HepG2 (cell line): ENCODE data around the gene UAP1L1. TPM values are rescaled to one million over a fixed set of nuclear protein-coding genes. Genes with fewer than 3 reads are reported as not detected.

ENCODE experiments used
- ATAC-seq: fragments of 200-7000 bp; cut with Tn5 transposase; 3 replicates; pipeline ENCODE4 v1.9.1; 2020; ENCODE audit warnings: mild to moderate bottlenecking, moderate library complexity
- BruUV-seq: library from RNA; stranded (reverse); fragments of 400-500 nt; replicated peaks from 2 replicates; lab custom pipeline; 2021; lab: Mats Ljungman, UMichigan
- CTCF ChIA-PET: fragments of 300-600 bp; formaldehyde crosslinking; extraction: SDS; loops from one replicate; lab custom pipeline; 2021; ENCODE audit warnings: low total read pairs, inconsistent platforms, low intra/inter-chr PET ratio; lab: Yijun Ruan, JAX
- POLR2A ChIA-PET: fragments of 350-600 bp; sonication (Branson Sonifier 250); formaldehyde crosslinking; loops from one replicate; lab custom pipeline; 2020; ENCODE audit warnings: antibody characterized with exemption, inconsistent platforms; lab: Yijun Ruan, JAX
- DNase-seq: peaks from one replicate; pipeline ENCODE4 v3.0.0-alpha.2; 2015; ENCODE audit warnings: low spot score
- FAIRE-seq: peaks from 3 replicates; lab custom pipeline; 2011; peaks lifted over from hg19 to GRCh38; lab: Jason Lieb, UNC
- H2AFZ ChIP-seq: one replicate; pipeline ENCODE4 v1.6.1; 2011; ENCODE audit warnings: low read length, inconsistent platforms
- H3K27ac ChIP-seq: fragments of 300-600 bp; 3 replicates; pipeline ENCODE4 v1.8.0; 2011; ENCODE audit warnings: mixed run types, mild to moderate bottlenecking, mixed read lengths, low read length, inconsistent platforms; ENCODE audit not compliant: insufficient read depth; ENCODE audit errors: extremely low read length
- H3K27me3 ChIP-seq, 2 experiments: fragments of 200-600 bp in 1 of 2; 2 replicates in 1 of 2; 3 replicates in 1 of 2; pipeline versions ENCODE4 v1.6.0 to v1.8.0; 2011; ENCODE audit warnings: low read length in 2 of 2, mild to moderate bottlenecking in 2 of 2, moderate library complexity in 2 of 2, inconsistent platforms in 1 of 2; ENCODE audit not compliant: insufficient read depth in 2 of 2, control insufficient read depth in 1 of 2
- H3K36me3 ChIP-seq, 2 experiments: fragments of 200-600 bp in 1 of 2; replicated peaks in 1 of 2; 2 replicates in 1 of 2; 3 replicates in 1 of 2; pipeline versions ENCODE4 v1.5.1 to v1.8.0; 2011; ENCODE audit warnings: low read length in 2 of 2, inconsistent platforms in 1 of 2; ENCODE audit not compliant: insufficient read depth in 2 of 2, control insufficient read depth in 1 of 2
- H3K4me1 ChIP-seq: 2 replicates; pipeline ENCODE4 v1.5.1; 2012; ENCODE audit warnings: low read length, inconsistent platforms; ENCODE audit not compliant: insufficient read depth
- H3K4me2 ChIP-seq: 2 replicates; pipeline ENCODE4 v1.6.0; 2011; ENCODE audit warnings: low read depth, low read length, inconsistent platforms
- H3K4me3 ChIP-seq, 3 experiments: fragments of 200-600 bp in 1 of 3; sonication (generic), shearing (Covaris generic) in 1 of 3; replicated peaks in 1 of 3; 2 replicates each; pipeline ENCODE4 v1.5.1; 2011 to 2016; ENCODE audit warnings: low read length in 3 of 3, inconsistent platforms in 2 of 3, low read depth in 2 of 3, mild to moderate bottlenecking in 2 of 3, control low read depth in 1 of 3, mixed read lengths in 1 of 3; ENCODE audit not compliant: insufficient read depth in 1 of 3
- H3K79me2 ChIP-seq: one replicate; pipeline ENCODE4 v1.6.1; 2011; ENCODE audit warnings: low read length, inconsistent platforms; ENCODE audit not compliant: insufficient read depth
- H3K9ac ChIP-seq: 2 replicates; pipeline ENCODE4 v1.6.0; 2011; ENCODE audit warnings: mild to moderate bottlenecking, low read depth, low read length, inconsistent platforms; ENCODE audit not compliant: insufficient read depth
- H3K9me3 ChIP-seq: 2 replicates; pipeline ENCODE4 v1.5.1; 2012; ENCODE audit warnings: mild to moderate bottlenecking, low read length
- H4K20me1 ChIP-seq: 2 replicates; pipeline ENCODE4 v1.6.0; 2011; ENCODE audit warnings: inconsistent platforms, mild to moderate bottlenecking, low read length, moderate library complexity; ENCODE audit not compliant: insufficient read depth
- GMEB1 ChIP-seq: sonication (generic); formaldehyde crosslinking; IDR thresholded peaks from 2 replicates; pipeline ENCODE4 v1.5.1; 2020; ENCODE audit warnings: missing genetic modification reagents, mild to moderate bottlenecking, borderline replicate concordance
- HCFC1 ChIP-seq: fragments of 150-350 bp; IDR thresholded peaks from 2 replicates; pipeline ENCODE4 v1.6.1; 2014; ENCODE audit warnings: low read depth, low read length
- IRX3 ChIP-seq: sonication (generic); formaldehyde crosslinking; IDR thresholded peaks from 2 replicates; pipeline ENCODE4 v1.8.1; 2023; ENCODE audit warnings: mild to moderate bottlenecking, low read depth, missing genetic modification reagents, borderline replicate concordance
- LBX2 ChIP-seq: sonication (generic); formaldehyde crosslinking; IDR thresholded peaks from 2 replicates; pipeline ENCODE4 v1.5.0; 2020; ENCODE audit warnings: missing genetic modification reagents, mild to moderate bottlenecking, borderline replicate concordance
- MNT ChIP-seq: fragments of 450-650 bp; IDR thresholded peaks from 2 replicates; pipeline ENCODE4 v1.6.1; 2016
- NKX3-1 ChIP-seq: sonication (generic); formaldehyde crosslinking; IDR thresholded peaks from 2 replicates; pipeline ENCODE4 v1.5.0; 2020; ENCODE audit warnings: missing genetic modification reagents
- PLRG1 ChIP-seq: fragments of 450-650 bp; conservative IDR thresholded peaks from 2 replicates; pipeline ENCODE4 v1.6.1; 2016
- RFX1 ChIP-seq: fragments of 450-650 bp; IDR thresholded peaks from 2 replicates; pipeline ENCODE4 v1.6.1; 2017
- SNAPC5 ChIP-seq: sonication (generic); formaldehyde crosslinking; IDR thresholded peaks from 2 replicates; pipeline ENCODE4 v1.8.1; 2023; ENCODE audit warnings: mild to moderate bottlenecking, missing genetic modification reagents, borderline replicate concordance
- ZFP62 ChIP-seq: sonication (generic); formaldehyde crosslinking; IDR thresholded peaks from 2 replicates; pipeline ENCODE4 v1.4.0; 2020; ENCODE audit warnings: missing genetic modification reagents
- ZFY ChIP-seq: sonication (generic); formaldehyde crosslinking; IDR thresholded peaks from 2 replicates; pipeline ENCODE4 v1.4.0; 2020; ENCODE audit warnings: missing genetic modification reagents
- ZNF136 ChIP-seq: sonication (generic); formaldehyde crosslinking; IDR thresholded peaks from 2 replicates; pipeline ENCODE4 v1.8.1; 2022; ENCODE audit warnings: low read depth, mild to moderate bottlenecking, moderate library complexity, missing genetic modification reagents
- ZNF501 ChIP-seq: sonication (generic); formaldehyde crosslinking; IDR thresholded peaks from 2 replicates; pipeline ENCODE4 v1.5.1; 2020; ENCODE audit warnings: mild to moderate bottlenecking, moderate library complexity, missing genetic modification reagents
- ZNF687 ChIP-seq: sonication (generic); formaldehyde crosslinking; IDR thresholded peaks from 2 replicates; pipeline ENCODE4 v1.5.1; 2020; ENCODE audit warnings: mild to moderate bottlenecking, missing genetic modification reagents, moderate library complexity
- ZNF7 ChIP-seq: IDR thresholded peaks from 2 replicates; pipeline ENCODE4 v1.6.1; 2016; ENCODE audit warnings: missing biosample characterization, missing genetic modification reagents
- ZNF792 ChIP-seq: IDR thresholded peaks from 2 replicates; pipeline ENCODE4 v1.6.1; 2016
- WGBS: methylation state at CpG from one replicate; pipeline ENCODE4 v1.1.6; 2017; ENCODE audit warnings: low lambda C conversion rate; 5-methylcytosine and 5-hydroxymethylcytosine counted together
- in situ Hi-C: cut with HindIII; loops from 2 replicates; pipeline ENCODE4 v1.10.0; 2017; ENCODE audit warnings: low pct_unique_long_range_greater_than_20kb; ENCODE audit not compliant: extremely low pct_ligation_motif_present
- intact Hi-C: fragments of 100-400 bp; cut with micrococcal nuclease; formaldehyde crosslinking; loops from one replicate; pipeline ENCODE4 v1.10.0; 2022; ENCODE audit not compliant: unreplicated experiment
- polyA plus RNA-seq, 8 experiments: library from polyadenylated mRNA; depleted of rRNA in 3 of 8; stranded (reverse) in 7 of 8; unstranded in 1 of 8; fragments of >200 nt; fragmentation: Illumina TruSeq in 4 of 8; extraction: Trizol in 4 of 8; gene quantifications; 2 replicates each; pipeline versions ENCODE4 v1.2.1 to v1.2.3, GENCODE V29; 2011 to 2016; ENCODE audit warnings: low read depth in 4 of 8, missing spikeins in 1 of 8, mixed read lengths in 1 of 8; ENCODE audit not compliant: insufficient read depth in 1 of 8
- total RNA-seq, 5 experiments: library from RNA; depleted of rRNA; stranded (reverse); fragments of >200 nt; fragmentation: Illumina TruSeq; extraction: Trizol; gene quantifications; 2 replicates each; pipeline ENCODE4 v1.2.3, GENCODE V29; 2016; ENCODE audit warnings: low read depth in 1 of 5

Gene UAP1L1
- total and polyA plus RNA-seq, 2 of the 13 experiments (the other 11 are each of a cell fraction or from before 2014, with no cell fraction given) = 5.4 to 6.4 TPM

- TF ChIP-seq PLRG1 (no peak), IRX3 (CRISPR knock-in tag) (no peak)
Measured at GRCh38 chr9:137070906-137071275, 6.4 kb upstream of the UAP1L1 start (continued).

- H3K9me3 ChIP-seq = no peaks in the 10 kb centered on the region
- H3K27me3 ChIP-seq = no peaks in the 10 kb centered on the region; a peak in 1 of 5 replicates
- no TSS peak for BruUV-seq
- intact Hi-C loops (no loop called here), in situ Hi-C loops (no loop called here)
- H3K79me2 ChIP-seq = peaks cover 13% of the 10 kb centered on the region
- H3K4me1 ChIP-seq = peaks cover 60% of the 10 kb centered on the region
- DNase-seq (no peak), ATAC-seq (no peak), FAIRE-seq (no peak)
- H4K20me1 ChIP-seq = peaks cover 7% of the 10 kb centered on the region; the same call in 1 of the 2 replicates
- 0% methylated on average over 2 of the region's 2 CpGs for WGBS
- H3K4me2 ChIP-seq = peak overlapping the region; percentile 96
- H2AFZ ChIP-seq = no peak overlapping the region
- H3K9ac ChIP-seq = peak overlapping the region; percentile 66
- peak overlapping the region; percentile 58 to 88 (median 74) for H3K4me3 ChIP-seq
- POLR2A ChIA-PET = interaction anchor here (0.9 to 6.0 kb wide), 8 partner anchors 13 to 271 kb away, joined by 3 to 105 read pairs (median 5); partner anchors contain the start of genes ENTPD2, MAN1B1 and SSNA1
- CTCF ChIA-PET = no interaction called here
- peaks cover 1 to 3% of the 10 kb centered on the region in 2 experiments; a peak in 1 of 5 replicates for H3K36me3 ChIP-seq
- peak overlapping the region; percentile 70 for H3K27ac ChIP-seq
- TF ChIP-seq HCFC1 (no peak), MNT (no peak), RFX1 (no peak), ZFP62 (CRISPR knock-in tag) (no peak), LBX2 (no peak), ZNF7 (CRISPR knock-in tag) (no peak), ZNF687 (CRISPR knock-in tag) (peak; percentile 49), ZNF792 (CRISPR knock-in tag) (no peak), NKX3-1 (CRISPR knock-in tag) (no peak), GMEB1 (CRISPR knock-in tag) (no peak), ZNF136 (no peak), ZNF501 (CRISPR knock-in tag) (no peak), ZFY (CRISPR knock-in tag) (no peak), SNAPC5 (CRISPR knock-in tag) (no peak)
Measured at GRCh38 chr9:137071282-137071681, 6.0 kb upstream of the UAP1L1 start.
